ENCODE results near the gene GTPBP8.

GTPBP8 gene

DNA sequence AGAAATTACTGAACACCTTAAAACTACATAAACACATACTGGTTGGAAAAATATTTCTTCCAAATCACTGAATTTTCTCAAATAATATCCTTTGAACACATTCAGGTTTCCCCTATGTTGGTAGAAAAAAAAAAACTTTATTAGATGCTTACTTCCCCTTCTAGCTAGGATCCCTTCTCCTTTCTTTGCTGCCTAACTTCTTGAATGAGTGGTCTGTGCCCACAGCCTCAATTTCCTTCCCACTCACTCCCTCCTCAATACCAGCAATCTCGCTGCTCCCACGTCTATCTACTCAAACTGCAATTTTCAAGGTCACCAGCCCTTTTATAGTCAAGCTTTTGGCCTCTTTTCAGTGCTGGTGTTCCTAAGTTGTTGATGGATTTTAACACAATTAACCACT, 24.2 kb upstream of the GTPBP8 start:
- TF ChIP-seq, protein P1, sequence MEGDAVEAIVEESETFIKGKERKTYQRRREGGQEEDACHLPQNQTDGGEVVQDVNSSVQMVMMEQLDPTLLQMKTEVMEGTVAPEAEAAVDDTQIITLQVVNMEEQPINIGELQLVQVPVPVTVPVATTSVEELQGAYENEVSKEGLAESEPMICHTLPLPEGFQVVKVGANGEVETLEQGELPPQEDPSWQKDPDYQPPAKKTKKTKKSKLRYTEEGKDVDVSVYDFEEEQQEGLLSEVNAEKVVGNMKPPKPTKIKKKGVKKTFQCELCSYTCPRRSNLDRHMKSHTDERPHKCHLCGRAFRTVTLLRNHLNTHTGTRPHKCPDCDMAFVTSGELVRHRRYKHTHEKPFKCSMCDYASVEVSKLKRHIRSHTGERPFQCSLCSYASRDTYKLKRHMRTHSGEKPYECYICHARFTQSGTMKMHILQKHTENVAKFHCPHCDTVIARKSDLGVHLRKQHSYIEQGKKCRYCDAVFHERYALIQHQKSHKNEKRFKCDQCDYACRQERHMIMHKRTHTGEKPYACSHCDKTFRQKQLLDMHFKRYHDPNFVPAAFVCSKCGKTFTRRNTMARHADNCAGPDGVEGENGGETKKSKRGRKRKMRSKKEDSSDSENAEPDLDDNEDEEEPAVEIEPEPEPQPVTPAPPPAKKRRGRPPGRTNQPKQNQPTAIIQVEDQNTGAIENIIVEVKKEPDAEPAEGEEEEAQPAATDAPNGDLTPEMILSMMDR (IDR thresholded peaks at IDR 0.05; ENCODE audit: borderline replicate concordance, extremely low read depth, low read length, poor library complexity, severe bottlenecking), result no peak
- no peak for TF ChIP-seq EZH2 (IDR thresholded peaks at IDR 0.05; ENCODE audit: borderline replicate concordance, low read depth, low read length, severe bottlenecking)
- peaks cover 4% of the 10 kb centered on the region for H3K27me3 ChIP-seq (ENCODE audit: insufficient read depth, low read length, poor library complexity)
- H3K4me1 ChIP-seq (ENCODE audit: insufficient read depth, low read length), result no peaks in the 10 kb centered on the region
- no peaks in the 10 kb centered on the region for H3K36me3 ChIP-seq (ENCODE audit: insufficient read depth, low read length)
- H2AFZ ChIP-seq (ENCODE audit: low read depth, low read length), result no peak overlapping the region
- H3K4me2 ChIP-seq (ENCODE audit: insufficient read depth, low read length), result no peak overlapping the region
- DNase-seq (no peak), ATAC-seq (ENCODE audit: insufficient read depth, low read depth) (no peak)
- H3K79me2 ChIP-seq (ENCODE audit: insufficient read depth, low read length), result no peaks in the 10 kb centered on the region
- H4K20me1 ChIP-seq (ENCODE audit: insufficient read depth, low read length), result no peaks in the 10 kb centered on the region
- peaks cover 3% of the 10 kb centered on the region for H3K9me3 ChIP-seq (ENCODE audit: insufficient read depth, low read length, severe bottlenecking)
- no peak overlapping the region for H3K9ac ChIP-seq (ENCODE audit: low read depth, low read length)
- H3K4me3 ChIP-seq (ENCODE audit: low read depth in 1 of 2, low read length in 2 of 2), result no peak overlapping the region
- H3K27ac ChIP-seq (ENCODE audit: low read length), result no peak overlapping the region

DNA sequence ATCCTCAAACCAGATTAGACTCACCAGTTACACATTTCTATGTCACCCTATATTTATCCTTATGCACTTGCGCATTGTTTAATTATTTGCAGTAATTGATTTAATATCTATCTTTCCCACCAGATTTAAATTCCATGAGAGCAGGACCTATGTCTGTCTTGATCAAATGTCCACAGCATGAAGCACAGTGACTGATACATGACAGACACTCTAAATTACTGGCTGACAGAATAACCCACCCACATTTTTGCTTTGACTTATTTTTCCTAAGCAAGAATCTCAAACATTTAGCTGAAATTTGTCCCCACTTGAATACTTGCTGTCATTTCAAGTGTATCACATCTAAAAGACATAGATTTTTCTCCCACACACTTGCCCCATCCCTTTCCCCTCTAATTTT, 23.4 kb upstream of the GTPBP8 start:
- DNase-seq, result no peak
- Histone ChIP-seq H3K27ac (ENCODE audit: low read length) (no peak overlapping the region), H3K9me3 (ENCODE audit: insufficient read depth, low read length, severe bottlenecking) (peaks cover 3% of the 10 kb centered on the region), H3K79me2 (ENCODE audit: insufficient read depth, low read length) (no peaks in the 10 kb centered on the region), H2AFZ (ENCODE audit: low read depth, low read length) (no peak overlapping the region), H3K9ac (ENCODE audit: low read depth, low read length) (no peak overlapping the region), H3K4me1 (ENCODE audit: insufficient read depth, low read length) (no peaks in the 10 kb centered on the region), H3K27me3 (ENCODE audit: insufficient read depth, low read length, poor library complexity) (peaks cover 4% of the 10 kb centered on the region), H3K4me3 (ENCODE audit: low read depth in 1 of 2, low read length in 2 of 2) (no peak overlapping the region), H3K36me3 (ENCODE audit: insufficient read depth, low read length) (no peaks in the 10 kb centered on the region), H4K20me1 (ENCODE audit: insufficient read depth, low read length) (no peaks in the 10 kb centered on the region), H3K4me2 (ENCODE audit: insufficient read depth, low read length) (no peak overlapping the region)
- no peak for ATAC-seq (ENCODE audit: insufficient read depth, low read depth)
- TF ChIP-seq EZH2 (IDR thresholded peaks at IDR 0.05; ENCODE audit: borderline replicate concordance, low read depth, low read length, severe bottlenecking), result no peak
- TF ChIP-seq, protein P1 (IDR thresholded peaks at IDR 0.05; ENCODE audit: borderline replicate concordance, extremely low read depth, low read length, poor library complexity, severe bottlenecking), result no peak

DNA sequence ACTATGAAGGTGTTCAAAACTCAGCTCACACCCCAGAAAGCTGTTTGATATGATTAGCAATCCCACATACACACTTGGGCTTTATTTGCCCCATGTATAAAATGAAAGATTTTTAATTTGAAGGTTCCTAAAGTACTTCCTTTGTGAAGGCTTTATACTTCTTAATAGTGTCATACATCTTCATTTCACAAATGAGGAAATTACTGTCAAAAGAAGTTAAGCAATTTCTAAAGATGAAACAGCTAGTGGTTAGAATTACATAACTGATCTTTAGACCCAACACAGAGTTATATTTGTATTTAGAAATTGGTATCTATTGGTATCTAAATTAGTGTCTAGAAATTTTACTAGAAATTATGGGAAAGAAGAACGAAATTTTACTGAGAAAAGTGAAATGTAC, 23.0 kb upstream of the GTPBP8 start:
- Histone ChIP-seq H3K36me3 (ENCODE audit: insufficient read depth, low read length) (no peaks in the 10 kb centered on the region), H3K4me3 (ENCODE audit: low read depth in 1 of 2, low read length in 2 of 2) (no peak overlapping the region), H3K27me3 (ENCODE audit: insufficient read depth, low read length, poor library complexity) (peaks cover 4% of the 10 kb centered on the region), H3K79me2 (ENCODE audit: insufficient read depth, low read length) (no peaks in the 10 kb centered on the region), H4K20me1 (ENCODE audit: insufficient read depth, low read length) (no peaks in the 10 kb centered on the region), H3K4me1 (ENCODE audit: insufficient read depth, low read length) (no peaks in the 10 kb centered on the region), H3K9me3 (ENCODE audit: insufficient read depth, low read length, severe bottlenecking) (peaks cover 3% of the 10 kb centered on the region), H3K27ac (ENCODE audit: low read length) (no peak overlapping the region), H3K9ac (ENCODE audit: low read depth, low read length) (no peak overlapping the region), H3K4me2 (ENCODE audit: insufficient read depth, low read length) (no peak overlapping the region), H2AFZ (ENCODE audit: low read depth, low read length) (no peak overlapping the region)
- TF ChIP-seq, protein P1 (IDR thresholded peaks at IDR 0.05; ENCODE audit: borderline replicate concordance, extremely low read depth, low read length, poor library complexity, severe bottlenecking), result no peak
- no peak for TF ChIP-seq EZH2 (IDR thresholded peaks at IDR 0.05; ENCODE audit: borderline replicate concordance, low read depth, low read length, severe bottlenecking)
- DNase-seq (no peak), ATAC-seq (ENCODE audit: insufficient read depth, low read depth) (no peak)

DNA sequence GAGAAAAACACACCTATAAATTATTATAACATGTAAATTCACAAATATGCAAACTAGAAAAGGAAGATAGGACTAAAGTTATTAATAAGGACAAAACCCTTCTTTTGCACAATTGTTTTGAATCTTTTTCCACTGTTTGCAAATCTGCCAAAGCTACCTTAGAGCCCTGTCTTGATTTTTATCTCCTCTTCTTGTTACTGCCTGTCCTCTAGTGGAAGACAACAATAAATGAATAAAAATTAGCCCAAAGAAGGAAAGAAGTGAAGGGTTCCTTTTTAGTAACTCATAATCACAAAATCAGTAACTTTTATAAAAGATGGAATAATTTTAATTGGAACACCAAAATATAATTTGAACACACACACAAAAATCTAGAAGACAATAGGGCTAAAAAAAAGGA, 18.6 kb upstream of the GTPBP8 start:
- no peak overlapping the region for H3K27ac ChIP-seq (ENCODE audit: low read length)
- no peaks in the 10 kb centered on the region for H3K79me2 ChIP-seq (ENCODE audit: insufficient read depth, low read length)
- H3K4me2 ChIP-seq (ENCODE audit: insufficient read depth, low read length), result no peak overlapping the region
- H2AFZ ChIP-seq (ENCODE audit: low read depth, low read length), result no peak overlapping the region
- H3K36me3 ChIP-seq (ENCODE audit: insufficient read depth, low read length), result no peaks in the 10 kb centered on the region
- ATAC-seq (ENCODE audit: insufficient read depth, low read depth) (no peak), DNase-seq (no peak)
- no peak overlapping the region for H3K9ac ChIP-seq (ENCODE audit: low read depth, low read length)
- H4K20me1 ChIP-seq (ENCODE audit: insufficient read depth, low read length), result no peaks in the 10 kb centered on the region
- no peaks in the 10 kb centered on the region for H3K4me1 ChIP-seq (ENCODE audit: insufficient read depth, low read length)
- H3K27me3 ChIP-seq (ENCODE audit: insufficient read depth, low read length, poor library complexity), result peaks cover 8% of the 10 kb centered on the region
- no peaks in the 10 kb centered on the region for H3K9me3 ChIP-seq (ENCODE audit: insufficient read depth, low read length, severe bottlenecking)
- no peak overlapping the region for H3K4me3 ChIP-seq (ENCODE audit: low read depth in 1 of 2, low read length in 2 of 2)
- no peak for TF ChIP-seq EZH2 (IDR thresholded peaks at IDR 0.05; ENCODE audit: borderline replicate concordance, low read depth, low read length, severe bottlenecking)
- TF ChIP-seq, protein P1 (IDR thresholded peaks at IDR 0.05; ENCODE audit: borderline replicate concordance, extremely low read depth, low read length, poor library complexity, severe bottlenecking), result no peak

Data from DND-41 (cell line).